ENCODE measurements around the gene EGFL7.
A peak's percentile ranks its signal among the peaks of the same experiment; 100 is the strongest.

EGFL7 gene

GRCh38 chr9:136645352-136645902 is 17.3 kb upstream of the EGFL7 start:
- DNase-seq, result no peak

DNA sequence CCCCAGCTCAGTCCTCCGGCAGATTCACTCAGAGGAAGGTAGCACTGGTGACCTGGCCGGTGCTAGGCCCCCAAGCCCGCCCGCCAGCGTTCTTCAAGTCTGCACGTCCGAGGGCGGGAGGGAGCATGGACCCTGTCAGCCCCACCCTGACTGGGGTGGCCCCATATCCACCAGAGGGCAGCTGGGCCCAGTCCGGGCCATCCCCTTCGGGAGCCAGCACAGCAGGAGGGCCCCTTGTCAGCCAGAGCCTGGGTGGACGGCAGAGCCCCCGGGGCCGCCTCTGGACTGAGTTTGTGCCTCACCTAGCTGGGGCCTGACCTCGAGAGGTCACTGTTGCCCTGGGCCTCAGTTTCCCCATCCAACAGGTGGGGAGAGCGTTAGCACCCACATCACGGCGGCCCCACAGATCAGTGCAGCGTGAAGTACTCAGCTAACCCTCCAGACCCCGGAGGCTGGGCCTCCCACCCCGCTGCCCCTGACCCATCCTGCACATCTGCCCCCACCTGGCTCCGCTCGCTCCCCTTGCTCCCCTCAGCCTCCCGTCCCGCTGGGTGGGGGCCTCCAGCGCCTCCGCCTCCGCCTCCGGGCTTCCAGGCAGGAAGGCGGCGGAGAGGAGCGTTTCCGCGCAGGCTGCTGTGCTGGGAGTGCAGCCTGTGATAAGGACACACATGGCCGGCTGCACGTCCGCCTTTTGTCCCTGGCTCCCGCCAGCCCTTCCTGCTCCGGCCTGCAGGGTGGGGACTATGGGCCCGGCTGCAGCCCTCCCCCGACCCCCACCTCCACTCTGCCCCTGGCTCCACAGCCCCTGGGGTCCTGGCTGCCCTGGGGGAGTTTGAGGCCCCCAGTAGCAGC is 16.6 kb upstream of the EGFL7 start:
- DNase-seq, result peak; percentile 56

- no peak for DNase-seq
Measured at GRCh38 chr9:136646827-136647711, 15.6 kb upstream of the EGFL7 start.

GRCh38 chr9:136648751-136649150 is 14.0 kb upstream of the EGFL7 start:
- no peak for DNase-seq

- no peak for DNase-seq
Measured at GRCh38 chr9:136650021-136650420, 12.7 kb upstream of the EGFL7 start.

GRCh38 chr9:136650648-136651047 is 12.1 kb upstream of the EGFL7 start:
- no peak for DNase-seq

GRCh38 chr9:136651860-136652259 is 10.9 kb upstream of the EGFL7 start:
- DNase-seq, result no peak

- no peak for DNase-seq
Measured at GRCh38 chr9:136653323-136654079, 9.2 kb upstream of the EGFL7 start.

- DNase-seq, result no peak
Measured at GRCh38 chr9:136654820-136655535, 7.7 kb upstream of the EGFL7 start.

DNA sequence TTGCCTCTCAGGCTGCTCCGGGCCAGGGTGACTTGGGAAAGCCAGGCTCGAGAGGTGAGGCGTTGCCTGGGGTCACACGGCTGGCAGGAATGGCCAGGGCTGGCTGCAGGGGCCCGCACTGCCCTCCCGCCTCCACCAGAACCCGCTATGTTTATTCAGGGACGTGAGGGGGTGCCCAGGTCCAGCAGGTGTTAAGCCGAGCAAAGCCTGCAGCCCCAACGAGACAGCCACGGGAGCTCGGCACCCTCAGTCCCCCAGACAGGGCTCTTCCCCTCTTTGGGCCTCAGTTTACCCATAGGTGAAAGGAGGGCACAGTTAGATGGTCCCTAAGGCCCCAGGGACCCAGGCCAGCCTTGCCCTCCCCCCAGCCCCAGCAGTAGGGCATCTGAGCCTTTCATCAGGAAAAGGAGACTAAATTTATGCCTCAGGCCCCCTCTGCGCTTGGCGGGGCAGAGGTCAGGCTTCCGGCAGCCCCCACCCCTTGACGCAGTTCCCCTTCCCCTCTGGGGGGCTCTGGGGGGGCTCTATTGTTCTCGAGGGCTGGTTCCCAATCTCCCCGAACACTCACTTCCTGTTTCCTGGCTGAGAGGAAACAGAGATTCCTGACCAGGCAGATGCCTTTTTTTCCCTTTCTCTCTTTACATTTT is 7.1 kb upstream of the EGFL7 start:
- DNase-seq, result peak; percentile 21

- no peak for DNase-seq
Measured at GRCh38 chr9:136656183-136656738, 6.5 kb upstream of the EGFL7 start.

- no peak for DNase-seq
Measured at GRCh38 chr9:136656795-136657611, 5.7 kb upstream of the EGFL7 start.

DNA sequence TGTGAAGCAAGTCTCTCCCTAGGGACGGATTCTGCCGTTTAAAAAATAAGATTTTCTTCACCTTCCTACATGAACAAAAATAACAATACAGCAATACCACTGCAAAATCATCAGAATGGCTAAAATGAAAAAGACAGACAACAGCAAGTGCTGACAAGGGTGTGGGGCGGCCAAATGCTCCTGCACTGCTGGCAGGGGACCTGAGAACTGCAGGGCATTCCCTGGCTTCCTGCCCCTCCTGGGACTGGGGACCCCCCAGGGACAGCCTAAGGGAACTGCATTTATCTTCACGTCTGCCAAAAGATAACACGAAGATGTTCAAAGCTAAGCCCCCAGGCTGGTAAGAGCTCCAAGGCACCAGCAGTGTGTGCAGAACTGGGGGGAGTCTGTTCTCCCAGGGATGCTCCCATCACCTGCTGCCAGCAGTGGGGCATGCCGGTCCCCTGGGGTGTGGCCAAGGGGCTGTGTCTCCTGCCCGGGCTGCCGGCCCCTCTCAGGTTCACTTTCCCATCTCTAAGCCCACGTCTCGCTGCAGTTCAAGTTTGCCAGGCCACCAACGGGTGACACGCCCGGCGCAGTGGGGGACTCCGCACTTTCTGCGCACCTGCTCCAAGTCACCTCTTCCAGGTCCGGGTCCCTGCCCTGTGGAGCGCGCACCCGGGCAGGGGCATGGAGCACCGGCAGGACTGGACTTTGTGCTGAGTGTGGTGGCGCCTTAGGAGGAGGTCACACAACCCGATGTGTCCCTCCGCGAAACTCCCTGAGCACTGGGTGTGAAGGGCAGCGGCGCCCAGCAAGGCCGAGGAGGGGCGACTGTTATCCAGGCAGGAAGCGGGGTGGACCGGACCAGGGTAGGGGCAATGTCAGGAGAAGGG is 4.5 kb upstream of the EGFL7 start:
- no peak for DNase-seq

DNA sequence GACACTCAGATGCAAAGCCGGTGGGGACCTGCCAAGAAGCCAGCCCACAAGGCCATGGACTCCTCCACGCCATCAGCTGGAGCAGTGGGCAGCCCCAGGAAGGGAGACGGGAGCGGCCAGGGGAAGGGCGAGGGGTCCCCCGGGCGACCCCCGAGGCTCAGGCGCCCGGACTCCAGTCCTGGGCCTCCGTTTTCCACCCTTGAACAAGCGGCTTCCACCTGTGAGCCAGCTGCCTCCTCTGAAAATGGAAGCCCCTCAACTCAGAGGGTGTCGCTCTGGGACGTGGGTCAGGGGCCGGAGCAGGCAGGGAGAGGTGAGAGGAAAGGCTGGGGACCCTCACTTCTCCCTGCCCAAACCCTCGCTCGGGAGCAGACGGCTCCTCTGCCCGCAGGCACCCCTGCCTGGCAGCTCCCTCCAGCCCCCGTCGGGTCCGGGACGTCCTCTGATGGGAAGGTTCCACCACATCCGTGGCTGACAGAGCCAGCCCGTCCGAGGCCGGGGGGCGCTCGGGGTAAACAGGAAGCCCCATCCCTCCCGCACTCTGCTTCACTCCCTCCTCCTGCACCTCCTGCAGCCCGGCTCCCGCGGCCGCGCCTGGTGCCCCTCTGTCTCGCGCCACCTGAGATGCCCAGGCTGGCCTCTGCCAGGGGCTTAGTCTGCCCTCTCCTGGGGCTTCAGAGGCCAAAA is 3.7 kb upstream of the EGFL7 start:
- no peak for DNase-seq

- no peak for DNase-seq
Measured at GRCh38 chr9:136659861-136660784, 2.6 kb upstream of the EGFL7 start.

GRCh38 chr9:136660971-136661550 is 1.7 kb upstream of the EGFL7 start:
- no peak for DNase-seq

- DNase-seq, result no peak
Measured at GRCh38 chr9:136661641-136662325, 933 bp upstream of the EGFL7 start.
